KOPT-K1 (cell line): ENCODE data around the gene SLC38A9.

Source experiments
- H3K27ac ChIP-seq: fragments of 200-600 bp; sonication (generic); 2 replicates; pipeline ENCODE4 v1.5.1; 2016; ENCODE audit warnings: antibody characterized with exemption, mild to moderate bottlenecking, low read depth, low read length; ENCODE audit not compliant: poor library complexity, severe bottlenecking
- H3K36me3 ChIP-seq: fragments of 200-600 bp; sonication (generic); 2 replicates; pipeline ENCODE4 v1.5.1; 2017; ENCODE audit warnings: antibody characterized with exemption, mild to moderate bottlenecking, low read length, moderate library complexity; ENCODE audit not compliant: insufficient read depth
- H3K9me3 ChIP-seq: fragments of 200-600 bp; sonication (generic); 2 replicates; pipeline ENCODE4 v1.5.1; 2017; ENCODE audit warnings: antibody characterized with exemption, low read length, mild to moderate bottlenecking; ENCODE audit not compliant: insufficient read depth, poor library complexity, severe bottlenecking

SLC38A9 gene

DNA sequence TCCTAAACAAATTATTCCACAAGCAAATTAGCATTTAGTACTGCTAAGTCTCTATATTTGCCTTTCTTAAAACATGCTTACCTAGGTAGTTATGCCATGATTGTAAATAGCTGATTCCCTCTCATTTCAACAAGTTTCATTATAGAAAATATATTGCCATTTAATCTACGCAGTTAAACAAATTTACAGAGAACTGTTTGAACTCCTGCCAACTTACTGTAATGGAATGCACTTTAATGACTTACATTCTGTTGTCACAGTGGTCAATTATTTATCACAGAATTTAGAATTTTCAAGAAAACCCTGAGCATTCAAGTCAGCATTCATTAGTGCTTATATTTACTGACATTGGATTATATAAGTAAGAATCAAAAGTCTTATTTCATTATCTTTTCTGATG, 19.6 kb downstream of the SLC38A9 start:
- Histone ChIP-seq H3K27ac (no peak overlapping the region), H3K9me3 (no peaks in the 10 kb centered on the region), H3K36me3 (peaks cover 6% of the 10 kb centered on the region; the same call in 1 of the 2 replicates)

DNA sequence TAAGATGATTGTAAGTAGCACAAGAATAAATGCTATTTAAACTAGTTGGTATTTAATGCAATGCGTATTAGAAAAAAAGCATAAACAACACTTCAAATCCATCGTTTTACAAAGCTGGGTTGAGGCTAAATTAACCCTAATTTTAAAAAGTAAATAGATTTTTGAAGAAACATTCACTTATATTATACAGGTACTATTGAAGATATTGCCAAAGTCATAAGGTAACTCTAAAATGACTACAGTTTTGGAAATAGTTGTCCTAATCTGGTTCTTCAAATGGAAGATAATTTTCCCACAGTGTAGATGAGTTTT, 20.1 kb downstream of the SLC38A9 start:
- H3K27ac ChIP-seq, result no peak overlapping the region
- no peaks in the 10 kb centered on the region for H3K9me3 ChIP-seq

DNA sequence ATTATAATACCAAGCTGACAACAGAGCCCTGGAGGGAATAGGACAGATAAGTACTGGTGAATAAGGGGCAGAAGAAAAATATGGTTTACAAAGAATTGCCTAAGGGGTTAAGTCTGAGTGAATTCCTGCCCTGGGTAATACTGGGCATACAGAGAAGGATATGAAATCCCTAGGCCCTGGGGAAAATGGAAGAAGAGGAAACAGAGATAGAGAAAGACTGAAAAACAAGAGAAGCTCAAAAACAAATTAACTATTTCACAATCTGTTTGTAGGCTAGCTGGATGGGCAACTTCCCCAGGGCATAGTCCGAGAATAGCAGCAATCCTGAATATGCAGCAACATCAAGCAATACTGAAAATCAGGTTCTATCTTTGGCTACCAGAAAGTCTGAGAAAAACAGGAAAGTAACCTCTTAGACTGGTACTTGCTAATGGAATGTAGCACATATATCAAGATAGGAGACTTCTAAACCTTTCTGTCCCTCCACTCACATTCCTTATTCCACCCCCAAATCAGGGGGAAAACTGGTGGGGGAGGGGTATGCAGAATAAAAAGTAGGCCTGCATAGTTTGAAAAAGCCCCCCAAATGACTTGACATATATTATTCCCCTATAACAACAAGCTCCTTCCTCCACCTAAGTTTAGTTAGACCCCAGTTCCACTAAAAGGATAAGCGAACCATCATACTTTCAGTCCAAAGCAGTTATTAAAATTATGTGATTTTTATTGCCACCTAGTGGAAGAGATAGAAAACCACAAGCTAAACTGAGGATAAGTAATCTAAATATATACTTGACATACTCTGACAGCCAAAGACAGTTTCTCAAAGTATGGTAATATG, 20.6 kb downstream of the SLC38A9 start:
- Histone ChIP-seq H3K27ac (no peak overlapping the region), H3K9me3 (no peaks in the 10 kb centered on the region), H3K36me3 (no peaks in the 10 kb centered on the region)

More for the DNA sequence above, 20.1 kb downstream of the SLC38A9 start:
- 0 out of 2 replicates have a peak, but pooled peaks cover 2% of the 10 kb centered on the region for H3K36me3 ChIP-seq

DNA sequence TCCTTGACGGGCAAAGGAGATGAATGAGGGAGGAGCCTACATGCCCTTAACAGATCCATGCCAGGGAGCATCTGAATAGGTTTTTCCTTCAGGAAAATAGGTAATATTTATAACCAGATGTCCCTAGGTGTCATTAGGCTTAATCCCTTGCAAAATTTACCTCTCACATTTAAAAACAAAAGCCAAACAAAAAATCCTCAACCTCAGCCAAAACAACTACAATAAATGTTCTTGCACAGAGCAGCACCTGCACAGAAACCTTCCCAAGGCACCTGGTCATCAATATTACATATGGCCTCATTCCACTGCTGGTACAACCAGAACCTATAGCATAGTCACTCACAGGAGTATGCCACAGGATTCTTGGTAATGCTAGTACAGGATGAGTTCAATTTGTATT, 30.1 kb downstream of the SLC38A9 start:
- no peak overlapping the region for H3K27ac ChIP-seq
- no peaks in the 10 kb centered on the region for H3K36me3 ChIP-seq
- no peaks in the 10 kb centered on the region for H3K9me3 ChIP-seq

DNA sequence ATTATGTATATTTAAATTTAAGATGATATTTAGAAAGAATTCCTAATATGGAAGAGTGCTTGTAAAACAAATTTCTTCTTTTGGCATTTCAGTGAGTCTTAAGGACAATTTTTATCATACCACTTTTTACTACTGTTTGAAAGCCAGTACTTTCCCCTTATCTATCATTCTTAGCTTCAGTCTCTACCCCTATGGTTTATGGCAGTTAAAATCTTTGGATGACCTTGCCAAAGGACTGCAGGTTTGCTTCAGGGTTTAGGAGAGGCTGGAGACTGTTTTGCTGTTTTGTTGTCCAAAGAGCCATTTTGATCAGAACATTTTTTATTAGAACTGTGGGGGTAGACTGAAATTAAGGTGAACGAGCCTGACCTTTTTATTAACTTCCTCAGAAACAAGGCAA, 30.8 kb downstream of the SLC38A9 start:
- Histone ChIP-seq H3K36me3 (no peaks in the 10 kb centered on the region), H3K27ac (no peak overlapping the region)

DNA sequence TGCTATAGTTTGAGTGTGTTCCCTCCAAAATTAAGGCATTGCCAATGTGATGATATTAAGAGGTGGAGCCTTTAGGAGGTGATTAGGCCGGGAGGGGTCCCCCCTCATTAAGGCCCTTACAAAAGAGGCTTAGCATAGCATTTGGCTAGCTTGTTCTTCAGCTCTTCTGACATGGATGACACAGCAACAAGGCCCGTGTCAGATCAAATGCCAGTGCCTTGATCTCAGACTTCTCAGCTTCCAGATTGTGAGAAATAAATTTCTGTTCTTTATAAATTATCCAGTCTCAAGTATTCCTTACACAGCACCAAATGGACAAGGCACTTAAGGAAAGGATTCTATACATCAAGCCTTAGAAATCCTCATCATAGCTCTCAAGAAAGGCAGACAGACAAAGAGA, 31.8 kb downstream of the SLC38A9 start:
- Histone ChIP-seq H3K9me3 (no peaks in the 10 kb centered on the region), H3K27ac (no peak overlapping the region), H3K36me3 (no peaks in the 10 kb centered on the region)

More for the DNA sequence above, 30.8 kb downstream of the SLC38A9 start:
- no peaks in the 10 kb centered on the region for H3K9me3 ChIP-seq

DNA sequence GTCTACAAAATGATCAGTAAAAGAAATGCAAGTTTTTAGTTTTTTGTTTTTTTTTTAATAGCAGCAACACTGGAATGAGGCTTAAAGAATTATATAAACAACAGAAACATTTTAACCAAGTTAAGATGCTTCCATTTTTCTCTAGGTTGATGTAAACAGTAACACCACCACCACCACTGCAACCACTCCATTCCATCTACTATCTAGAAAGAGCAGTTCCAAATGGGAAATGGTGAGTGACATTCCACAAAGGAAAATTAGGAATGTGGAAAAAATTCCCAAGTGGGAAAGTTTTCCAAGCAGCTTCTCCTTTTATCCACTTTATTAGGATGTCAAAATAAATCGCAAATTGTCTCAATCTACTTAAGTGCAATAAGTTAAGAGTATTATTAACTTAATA, 32.6 kb downstream of the SLC38A9 start:
- Histone ChIP-seq H3K36me3 (no peaks in the 10 kb centered on the region), H3K27ac (no peak overlapping the region), H3K9me3 (no peaks in the 10 kb centered on the region)

DNA sequence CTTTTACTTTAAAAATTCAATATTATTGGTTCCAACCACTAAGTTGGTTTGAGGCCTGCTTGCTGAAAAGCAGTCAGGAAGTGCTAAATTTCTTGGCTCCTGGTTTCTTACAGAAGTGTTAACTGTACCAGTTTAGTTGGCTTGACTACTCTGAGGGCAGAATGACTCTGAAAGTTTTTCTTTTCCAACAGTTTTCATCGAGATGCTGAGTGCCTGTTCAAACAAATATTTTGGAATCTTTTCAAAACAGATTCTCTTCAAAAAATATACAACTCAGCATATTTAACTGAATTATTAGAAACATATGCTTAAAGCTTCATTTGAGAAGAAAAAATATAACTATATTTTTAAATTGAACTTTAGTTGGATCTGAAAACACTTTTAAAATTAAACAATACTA, 37.0 kb downstream of the SLC38A9 start:
- Histone ChIP-seq H3K27ac (no peak overlapping the region), H3K36me3 (no peaks in the 10 kb centered on the region), H3K9me3 (no peaks in the 10 kb centered on the region)

DNA sequence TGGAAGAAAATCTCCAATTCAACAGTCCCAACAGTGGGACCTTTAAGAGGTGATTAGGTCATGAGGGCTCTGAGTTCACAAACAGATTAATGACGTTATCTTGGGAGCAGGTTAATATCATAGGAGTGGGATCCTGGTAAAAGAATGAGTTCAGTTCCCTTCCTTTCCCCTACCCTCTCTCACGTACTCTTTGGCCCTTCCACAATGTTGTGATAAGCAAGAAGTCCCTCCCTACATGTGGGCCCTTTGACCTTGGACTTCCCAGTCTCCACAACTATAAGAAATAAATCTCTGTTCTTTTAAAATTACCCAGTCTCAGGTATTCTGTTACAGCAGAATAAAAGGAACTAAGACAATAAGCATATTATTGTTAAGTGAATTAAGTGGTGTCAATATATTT, 37.8 kb downstream of the SLC38A9 start:
- Histone ChIP-seq H3K27ac (no peak overlapping the region), H3K36me3 (no peaks in the 10 kb centered on the region), H3K9me3 (no peaks in the 10 kb centered on the region)

DNA sequence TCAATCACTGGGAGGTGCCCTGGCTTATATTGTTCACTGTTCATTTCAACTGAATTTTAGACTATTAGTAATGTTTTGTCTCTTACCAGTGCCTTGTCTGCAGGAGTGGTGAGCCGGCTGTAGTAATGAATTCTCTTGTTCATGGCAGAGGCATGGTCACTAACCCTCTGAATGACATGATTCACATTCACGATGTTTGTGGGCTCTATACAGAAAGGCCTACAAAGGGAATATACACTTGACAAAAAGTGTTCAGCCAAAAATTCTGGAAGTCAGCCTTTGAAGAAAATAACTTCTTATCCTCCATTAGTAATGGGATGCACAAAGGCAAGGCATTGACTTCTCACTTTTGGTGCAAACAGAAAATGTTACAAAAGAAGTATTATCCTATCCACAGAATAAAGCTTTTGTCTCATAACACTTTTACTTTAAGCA, 39.6 kb downstream of the SLC38A9 start:
- Histone ChIP-seq H3K9me3 (no peaks in the 10 kb centered on the region), H3K36me3 (peaks cover 4% of the 10 kb centered on the region; the same call in 1 of the 2 replicates), H3K27ac (no peak overlapping the region)

DNA sequence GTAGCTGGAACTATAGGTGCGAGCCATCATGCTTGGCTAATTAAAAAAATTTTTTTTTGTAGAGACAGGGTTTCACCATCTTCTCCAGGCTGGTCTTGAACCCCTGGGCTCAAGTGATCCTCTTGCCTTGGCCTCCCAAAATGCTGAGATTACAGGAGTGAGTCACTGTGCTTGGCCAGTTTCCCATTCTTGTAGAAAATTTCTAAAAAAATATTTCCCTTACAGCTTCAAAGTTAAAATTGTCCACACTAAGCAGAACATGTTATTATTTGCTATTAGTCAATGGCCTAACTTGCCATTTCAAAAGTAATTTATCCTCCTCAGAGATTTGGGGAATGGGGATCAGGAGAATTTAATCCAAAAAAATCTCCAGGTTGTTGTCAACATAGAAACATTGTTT, 40.1 kb downstream of the SLC38A9 start:
- Histone ChIP-seq H3K27ac (no peak overlapping the region), H3K36me3 (peaks cover 4% of the 10 kb centered on the region; the same call in 1 of the 2 replicates), H3K9me3 (no peaks in the 10 kb centered on the region)

DNA sequence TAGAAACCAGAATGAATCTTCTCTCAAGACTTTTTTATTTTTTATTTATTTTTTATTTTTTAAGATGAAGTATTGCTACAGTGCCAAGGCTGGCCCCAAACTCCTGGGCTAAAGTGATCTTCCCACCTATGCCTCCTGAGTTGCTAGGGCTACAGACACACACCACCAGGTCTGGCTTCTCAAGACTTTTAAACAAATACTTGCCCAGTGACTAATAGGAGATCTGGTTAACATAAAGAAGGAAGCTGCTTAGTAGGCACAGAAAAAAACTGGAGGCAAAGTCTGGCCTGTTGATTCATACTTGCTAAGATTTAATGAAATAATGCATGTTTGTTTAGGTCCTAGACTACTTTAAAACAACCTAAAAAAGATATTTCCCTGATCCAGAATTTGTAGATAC, 43.8 kb downstream of the SLC38A9 start:
- Histone ChIP-seq H3K36me3 (peaks cover 6% of the 10 kb centered on the region), H3K9me3 (no peaks in the 10 kb centered on the region), H3K27ac (no peak overlapping the region)

DNA sequence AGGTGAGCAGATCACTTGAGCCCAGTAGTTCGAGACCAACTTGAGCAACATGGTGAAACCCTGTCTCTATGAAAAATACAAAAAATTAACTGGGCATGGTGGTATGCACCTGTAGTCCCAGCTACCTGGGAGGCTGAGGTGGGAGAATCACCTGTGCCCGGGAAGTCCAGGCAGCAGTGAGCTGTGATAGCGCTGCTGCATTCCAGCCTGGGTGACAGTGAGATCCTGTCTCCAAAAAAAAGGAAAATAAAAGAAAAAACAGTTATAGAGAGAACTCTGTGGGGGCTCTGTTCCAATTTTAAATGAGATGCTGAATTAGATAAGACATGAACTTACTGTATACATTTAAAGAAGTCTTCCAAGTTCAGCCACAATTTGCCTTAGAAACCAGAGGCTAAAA, 44.2 kb downstream of the SLC38A9 start:
- Histone ChIP-seq H3K36me3 (peaks cover 10% of the 10 kb centered on the region), H3K27ac (no peak overlapping the region)

DNA sequence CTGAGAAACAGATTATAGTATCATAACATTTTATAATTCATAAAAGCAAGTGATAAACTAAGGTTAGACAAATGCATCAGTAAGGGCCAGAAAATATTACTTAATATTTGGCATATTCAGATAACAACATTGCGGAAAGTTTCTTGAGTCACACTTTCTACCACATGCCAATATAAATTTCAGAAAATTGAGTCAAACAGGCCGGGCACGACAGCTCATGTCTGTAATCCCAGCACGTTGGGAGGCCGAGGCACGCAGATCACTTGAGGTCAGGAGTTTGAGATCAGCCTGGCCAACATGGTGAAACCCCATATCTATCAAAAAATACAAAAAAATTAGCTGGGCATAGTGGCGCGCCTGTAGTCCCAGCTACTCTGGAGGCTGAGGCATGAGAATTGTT, 47.1 kb downstream of the SLC38A9 start:
- no peak overlapping the region for H3K27ac ChIP-seq
- H3K36me3 ChIP-seq, result peaks cover 19% of the 10 kb centered on the region
- no peaks in the 10 kb centered on the region for H3K9me3 ChIP-seq

More for the DNA sequence above, 44.2 kb downstream of the SLC38A9 start:
- no peaks in the 10 kb centered on the region for H3K9me3 ChIP-seq

DNA sequence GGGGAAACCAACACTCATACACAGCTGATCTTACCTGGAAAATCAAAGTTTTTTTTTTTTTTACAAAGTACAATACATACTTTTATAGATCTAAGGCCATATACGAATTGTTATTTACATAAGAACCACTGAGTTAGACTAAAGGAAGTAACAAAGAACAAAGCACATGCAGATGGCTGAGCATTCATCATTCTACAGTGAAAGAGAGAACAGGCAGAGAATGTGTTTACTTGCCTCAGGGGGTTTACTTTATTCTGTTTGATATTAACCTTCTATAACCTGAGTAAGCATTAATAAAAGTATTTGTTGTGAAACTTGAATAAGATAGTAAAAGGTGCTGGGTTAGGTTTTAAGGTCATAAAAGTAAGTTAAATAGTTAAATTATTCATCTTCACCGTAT, 54.7 kb downstream of the SLC38A9 start:
- H3K9me3 ChIP-seq, result no peaks in the 10 kb centered on the region
- 0 out of 2 replicates have a peak, but pooled peaks cover 4% of the 10 kb centered on the region for H3K36me3 ChIP-seq
- no peak overlapping the region for H3K27ac ChIP-seq

DNA sequence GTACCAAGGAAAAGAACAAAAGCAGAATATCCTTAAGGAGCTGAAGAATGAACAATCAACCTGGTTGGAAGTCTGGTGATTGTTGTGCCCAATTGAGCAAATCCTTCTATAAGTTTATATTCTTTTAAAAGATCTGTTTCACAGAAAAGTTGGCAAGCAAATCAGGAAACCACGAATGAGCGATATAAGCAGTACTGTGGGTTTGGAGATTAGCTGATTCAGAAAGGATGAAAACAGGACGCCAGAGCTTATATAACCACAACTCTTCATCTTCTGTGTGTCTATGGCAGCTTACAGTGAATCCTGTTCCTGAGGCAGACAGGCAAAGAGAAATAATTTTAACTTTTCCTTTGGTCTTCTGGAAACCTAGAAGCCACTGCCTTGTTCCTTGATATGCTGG, 61.7 kb downstream of the SLC38A9 start:
- H3K9me3 ChIP-seq, result no peaks in the 10 kb centered on the region
- no peak overlapping the region for H3K27ac ChIP-seq
- H3K36me3 ChIP-seq, result peaks cover 8% of the 10 kb centered on the region; the same call in 1 of the 2 replicates
